Fibroblast of skin of right biceps (primary cell): Measurements from ENCODE around the gene LIG4.

ENCODE experiments used
- DNase-seq: peaks from one replicate; pipeline ENCODE4 v3.0.0-alpha.2; 2013

Gene LIG4

DNA sequence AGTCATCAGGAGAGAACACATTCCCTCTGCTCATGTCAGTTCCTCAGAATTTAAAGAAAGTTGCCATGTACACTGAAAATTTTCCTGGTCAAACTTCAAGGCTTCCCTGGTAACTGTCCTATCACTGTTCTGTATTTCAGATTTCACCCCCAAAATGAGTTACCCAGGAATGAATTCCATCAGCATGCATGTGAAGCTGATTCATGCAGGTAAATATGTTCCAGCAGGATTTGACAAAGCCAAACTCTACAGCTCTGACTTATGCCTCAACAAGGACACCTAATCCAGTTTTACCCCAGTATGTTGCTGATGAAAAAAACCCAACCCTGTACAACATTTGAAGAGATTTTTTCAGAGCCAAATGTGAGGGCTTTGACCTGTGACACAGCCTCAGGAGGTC, 21.5 kb downstream of the LIG4 start:
- DNase-seq: no peak

DNA sequence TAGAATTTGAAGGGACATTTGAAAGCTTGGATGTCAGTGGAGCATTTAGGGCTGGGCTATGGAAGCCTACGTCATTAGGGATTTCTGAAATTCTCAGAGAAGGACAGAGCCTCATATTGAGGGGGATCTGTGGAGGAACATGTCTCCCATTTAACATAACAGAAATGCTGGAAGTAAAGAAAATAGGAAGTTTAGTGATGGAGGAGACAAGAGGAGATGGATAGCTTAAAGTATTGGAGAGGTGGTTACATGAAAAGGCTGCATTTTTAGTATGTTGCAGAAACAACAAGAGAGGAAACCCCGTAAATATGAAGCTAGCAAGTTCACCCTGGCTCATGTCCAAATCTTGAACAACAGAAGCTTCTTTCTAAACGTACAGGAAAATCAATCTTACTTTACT, 24.4 kb downstream of the LIG4 start:
- no peak for DNase-seq

GRCh38 chr13:108188260-108188659, 27.1 kb downstream of the LIG4 start:
- DNase-seq: no peak

GRCh38 chr13:108185223-108185622, 30.1 kb downstream of the LIG4 start:
- DNase-seq: no peak

DNA sequence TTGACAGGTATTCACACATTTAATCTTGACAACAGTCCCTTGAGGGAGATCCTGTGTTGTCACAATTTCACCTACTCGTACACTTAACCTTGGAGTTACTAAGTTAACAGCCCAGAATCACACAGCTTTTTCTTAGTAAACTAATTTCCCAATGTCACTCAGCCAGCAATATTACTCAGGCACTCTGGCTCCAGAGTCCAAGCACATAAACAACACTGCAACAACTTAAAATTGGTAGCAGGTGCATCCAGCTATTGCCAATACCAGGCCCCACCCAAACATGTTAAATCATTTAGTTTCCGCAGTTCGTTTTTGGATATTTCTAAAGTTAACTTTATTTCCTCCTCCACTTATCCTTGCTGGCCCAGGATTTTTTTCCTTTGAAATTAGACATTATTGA, 32.7 kb downstream of the LIG4 start:
- no peak for DNase-seq

- DNase-seq: no peak
Measured at GRCh38 chr13:108178078-108178477, 37.3 kb downstream of the LIG4 start.

- no peak for DNase-seq
Measured at GRCh38 chr13:108176685-108177274, 38.6 kb downstream of the LIG4 start.

GRCh38 chr13:108168929-108169328, 46.4 kb downstream of the LIG4 start:
- no peak for DNase-seq

GRCh38 chr13:108166078-108166477, 49.3 kb downstream of the LIG4 start:
- DNase-seq: no peak

GRCh38 chr13:108158746-108159145, 56.6 kb downstream of the LIG4 start:
- DNase-seq: no peak
